GM12878 (cell line): ENCODE data around the gene DDX54. TPM values are rescaled to one million over a fixed set of nuclear protein-coding genes. Genes with fewer than 3 reads are reported as not detected.

Source experiments
- ATAC-seq: fragments of 200-7000 bp; cut with Tn5 transposase; 3 replicates; pipeline ENCODE4 v1.9.1; 2020; ENCODE audit warnings: mild to moderate bottlenecking, moderate library complexity
- BruUV-seq: library from RNA; stranded (reverse); fragments of 400-500 nt; replicated peaks from 2 replicates; lab custom pipeline; 2021; lab: Mats Ljungman, UMichigan
- CTCF ChIA-PET: fragments of 300-600 bp; sonication (Branson Sonifier 250); formaldehyde crosslinking; extraction: SDS; loops from one replicate; lab custom pipeline; 2021; ENCODE audit warnings: inconsistent platforms; lab: Yijun Ruan, JAX
- POLR2A ChIA-PET: fragments of 350-600 bp; formaldehyde crosslinking; extraction: SDS; loops from one replicate; lab custom pipeline; 2021; ENCODE audit warnings: inconsistent platforms; lab: Charles Lee
- RAD21 ChIA-PET: fragments of 300-600 bp; sonication (Branson Sonifier 250); formaldehyde crosslinking; loops from one replicate; lab custom pipeline; 2023; ENCODE audit warnings: antibody characterized with exemption; ENCODE audit not compliant: unreplicated experiment; lab: Charles Lee
- SMC1A ChIA-PET: fragments of 300-600 bp; sonication (Branson Sonifier 250); formaldehyde crosslinking; loops from one replicate; lab custom pipeline; 2023; ENCODE audit not compliant: unreplicated experiment, uncharacterized antibody; lab: Charles Lee
- DNase-seq: peaks from one replicate; pipeline ENCODE4 v3.0.0-alpha.2; 2011; ENCODE audit warnings: low read depth, low spot score
- FAIRE-seq: peaks from 3 replicates; lab custom pipeline; 2011; peaks lifted over from hg19 to GRCh38; lab: Jason Lieb, UNC
- H2AFZ ChIP-seq: 2 replicates; pipeline ENCODE4 v1.6.0; 2011; ENCODE audit warnings: low read depth, low read length, control low read depth; ENCODE audit not compliant: control insufficient read depth
- H3K27ac ChIP-seq: 2 replicates; pipeline ENCODE4 v1.5.1; 2011; ENCODE audit warnings: control low read depth; ENCODE audit not compliant: control insufficient read depth, insufficient read depth
- H3K27me3 ChIP-seq, 2 experiments: replicated peaks in 1 of 2; 2 replicates each; pipeline versions ENCODE4 v1.6.0 to v1.6.1; 2011; ENCODE audit warnings: low read length in 1 of 2; ENCODE audit not compliant: control insufficient read depth in 2 of 2, insufficient read depth in 2 of 2
- H3K36me3 ChIP-seq, 2 experiments: 2 replicates each; pipeline ENCODE4 v1.5.1; 2011; ENCODE audit warnings: low read length in 1 of 2; ENCODE audit not compliant: control insufficient read depth in 2 of 2, insufficient read depth in 2 of 2
- H3K4me1 ChIP-seq: 2 replicates; pipeline ENCODE4 v1.6.1; 2011; ENCODE audit warnings: mild to moderate bottlenecking, low read length, moderate library complexity, mixed read lengths; ENCODE audit not compliant: control insufficient read depth, insufficient read depth
- H3K4me2 ChIP-seq: 2 replicates; pipeline ENCODE4 v1.6.0; 2011; ENCODE audit warnings: control low read depth; ENCODE audit not compliant: control insufficient read depth, insufficient read depth
- H3K4me3 ChIP-seq: fragments of 200-600 bp; sonication (generic); 2 replicates; pipeline ENCODE4 v1.5.1; 2016
- H3K79me2 ChIP-seq: 2 replicates; pipeline ENCODE4 v1.6.0; 2011; ENCODE audit warnings: low read length; ENCODE audit not compliant: control insufficient read depth, insufficient read depth
- H3K9ac ChIP-seq: 2 replicates; pipeline ENCODE4 v1.8.0; 2011; ENCODE audit warnings: low read length, control low read depth, mixed read lengths; ENCODE audit not compliant: control insufficient read depth, insufficient read depth
- H3K9me3 ChIP-seq: replicated peaks from 3 replicates; pipeline ENCODE4 v1.5.1; 2011; ENCODE audit warnings: mild to moderate bottlenecking, low read length; ENCODE audit not compliant: control insufficient read depth, insufficient read depth
- H4K20me1 ChIP-seq: 2 replicates; pipeline ENCODE4 v1.6.0; 2011; ENCODE audit not compliant: control insufficient read depth, insufficient read depth
- BHLHE40 ChIP-seq, 2 experiments: fragments of 450-650 bp in 1 of 2; IDR thresholded peaks; 2 replicates each; pipeline ENCODE4 v1.6.1; 2011 to 2017; ENCODE audit warnings: low read depth in 2 of 2, borderline replicate concordance in 1 of 2, improper control_type of control experiment in 1 of 2, low read length in 1 of 2, mild to moderate bottlenecking in 1 of 2
- BMI1 ChIP-seq: fragments of 450-650 bp; IDR thresholded peaks from 2 replicates; pipeline ENCODE4 v1.6.1; 2016; ENCODE audit warnings: mild to moderate bottlenecking, moderate library complexity, borderline replicate concordance
- DPF2 ChIP-seq: fragments of 450-650 bp; IDR thresholded peaks from 2 replicates; pipeline ENCODE4 v1.6.1; 2017; ENCODE audit warnings: mild to moderate bottlenecking
- E2F4 ChIP-seq: IDR thresholded peaks from 2 replicates; pipeline ENCODE4 v1.6.1; 2012; ENCODE audit warnings: low read depth, low read length, improper control_type of control experiment
- EED ChIP-seq: sonication (generic); IDR thresholded peaks from 2 replicates; pipeline ENCODE4 v1.6.1; 2016; ENCODE audit warnings: antibody characterized with exemption, low read depth
- GATAD2B ChIP-seq: fragments of 450-650 bp; conservative IDR thresholded peaks from 2 replicates; pipeline ENCODE4 v1.6.1; 2017; ENCODE audit warnings: low read depth, mild to moderate bottlenecking, moderate library complexity
- JUND ChIP-seq: IDR thresholded peaks from 2 replicates; pipeline ENCODE4 v1.6.1; 2012; ENCODE audit warnings: low read depth, mild to moderate bottlenecking, low read length, improper control_type of control experiment, moderate library complexity
- MYB ChIP-seq: fragments of 150-350 bp; IDR thresholded peaks from 2 replicates; pipeline ENCODE4 v1.6.1; 2014; ENCODE audit warnings: mild to moderate bottlenecking, low read depth, low read length, borderline replicate concordance
- PML ChIP-seq: IDR thresholded peaks from 2 replicates; pipeline ENCODE4 v1.6.1; 2012; ENCODE audit warnings: low read length, inconsistent platforms
- POLR2A ChIP-seq: IDR thresholded peaks from 2 replicates; pipeline ENCODE4 v1.6.1; 2011; ENCODE audit warnings: low read depth, mild to moderate bottlenecking, low read length
- SMARCA5 ChIP-seq: fragments of 450-650 bp; IDR thresholded peaks from 2 replicates; pipeline ENCODE4 v1.6.1; 2017; ENCODE audit warnings: mild to moderate bottlenecking
- WGBS: methylation state at CpG from one replicate; pipeline ENCODE4 v1.1.6; 2016; ENCODE audit warnings: low lambda C conversion rate; ENCODE audit not compliant: insufficient replicate concordance, insufficient coverage; ENCODE audit errors: missing lambda C conversion rate; 5-methylcytosine and 5-hydroxymethylcytosine counted together
- in situ Hi-C: fragments of 300-500 bp; cut with MboI; formaldehyde crosslinking; loops from 9 replicates; pipeline ENCODE4 v1.14.3; 2018; ENCODE audit warnings: mixed read lengths
- intact Hi-C: fragments of 100-400 bp; cut with micrococcal nuclease; formaldehyde crosslinking; loops from one replicate; pipeline ENCODE4 v1.14.2; 2022; ENCODE audit not compliant: unreplicated experiment
- polyA plus RNA-seq, 11 experiments: library from polyadenylated mRNA; depleted of rRNA in 4 of 11; unstranded in 6 of 11; stranded (reverse) in 5 of 11; fragments of >200 nt; fragmentation: Nextera tagmentation in 4 of 11; fragmentation: Illumina TruSeq in 1 of 11; extraction: Ambion mirVana in 4 of 11; extraction: Trizol in 1 of 11; gene quantifications; 1 replicate in 1 of 11; 2 replicates in 10 of 11; pipeline versions ENCODE4 v1.2.1 to v1.2.3, GENCODE V29; 2011 to 2016; ENCODE audit warnings: inconsistent platforms in 2 of 11, missing spikeins in 2 of 11, low read depth in 1 of 11
- total RNA-seq, 4 experiments: library from RNA; depleted of rRNA in 3 of 4; stranded (reverse); fragments of >200 nt in 3 of 4; fragmentation: Illumina TruSeq in 1 of 4; extraction: Trizol in 1 of 4; gene quantifications; 2 replicates each; pipeline versions ENCODE4 v1.2.1 to v1.2.3, GENCODE V29; 2013 to 2021

The DDX54 gene
- total and polyA plus RNA-seq, 10 of the 15 experiments (the other 5 are each of a cell fraction or from before 2014, with no cell fraction given) = 1.9 to 115 (median 56.3) TPM

DNA sequence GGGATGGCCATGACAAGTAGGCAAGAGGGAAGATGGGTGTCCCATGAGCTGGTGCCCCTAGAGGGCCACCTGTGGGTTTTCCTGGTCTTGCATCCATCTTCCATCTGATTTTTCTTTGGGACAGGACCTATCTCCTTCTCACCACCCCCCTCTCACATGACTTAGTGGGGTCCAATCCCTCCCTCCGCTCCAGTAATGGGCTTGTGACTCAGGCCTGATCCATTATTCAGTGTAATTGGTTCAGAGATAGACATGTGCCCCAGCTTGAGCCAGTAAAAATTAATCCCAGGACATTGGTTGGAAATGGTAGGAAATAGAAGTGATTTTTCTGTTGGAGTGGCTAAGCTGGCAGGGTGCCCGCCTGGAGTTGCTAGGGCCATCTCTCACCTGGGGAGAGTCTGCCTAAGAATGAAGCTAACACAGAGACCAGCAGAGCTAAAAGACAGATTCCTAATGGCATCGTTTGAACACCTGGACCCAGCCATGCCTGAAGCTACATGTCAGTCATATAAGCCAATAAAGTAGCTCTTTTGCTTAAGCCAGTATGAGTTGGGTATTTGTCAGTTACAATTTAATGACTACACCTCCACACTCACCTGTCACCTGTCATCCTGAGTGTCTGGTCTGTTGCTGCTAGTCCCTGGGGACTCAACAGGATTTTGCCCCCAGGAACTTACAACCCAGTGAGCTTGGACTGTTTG, 64.5 kb downstream of the DDX54 start:
- no peak for TF ChIP-seq EED
- TF ChIP-seq SMARCA5 = no peak
- TF ChIP-seq BMI1 = no peak
- TF ChIP-seq POLR2A = no peak
- TF ChIP-seq BHLHE40 (IDR thresholded peaks at IDR 0.05; ENCODE audit: borderline replicate concordance in 1 of 2, low read depth in 2 of 2, low read length in 1 of 2) = no peak
- no peak for TF ChIP-seq GATAD2B
- TF ChIP-seq PML = no peak
- no peak for TF ChIP-seq E2F4
- TF ChIP-seq JUND = no peak
- TF ChIP-seq MYB = no peak
- TF ChIP-seq DPF2 = no peak
- Histone ChIP-seq H3K79me2 (no peaks in the 10 kb centered on the region), H3K36me3 (no peaks in the 10 kb centered on the region), H3K9me3 (no peaks in the 10 kb centered on the region; the same call in 2 of the 3 replicates), H3K27me3 (no peaks in the 10 kb centered on the region; a peak in 1 of 4 replicates), H3K4me3 (no peak overlapping the region), H3K9ac (no peak overlapping the region), H3K4me1 (no peaks in the 10 kb centered on the region), H3K27ac (no peak overlapping the region), H4K20me1 (no peaks in the 10 kb centered on the region), H2AFZ (no peak overlapping the region), H3K4me2 (no peak overlapping the region)
- intact Hi-C loops = no loop called here
- POLR2A ChIA-PET = no interaction called here
- BruUV-seq = no TSS peak
- DNase-seq = no peak
- no peak for ATAC-seq
- CTCF ChIA-PET = interaction anchor here (0.7 to 1.5 kb wide), 6 partner anchors 14 to 128 kb away, joined by 3 to 7 read pairs (median 4); no protein-coding TSS in a partner anchor
- WGBS = 10% methylated on average over 3 of the region's 3 CpGs
- no peak for FAIRE-seq
- SMC1A ChIA-PET = interaction anchor here (0.6 to 1.0 kb wide), 3 partner anchors 9 to 1295 kb away, joined by 3 to 5 read pairs (median 4); no protein-coding TSS in a partner anchor
- RAD21 ChIA-PET = interaction anchor here (1.5 kb wide), 1 partner anchor 31 kb away, joined by 3 read pairs; no protein-coding TSS in a partner anchor
- in situ Hi-C loops = no loop called here
